Activated CD8-positive, alpha-beta memory T cell treated with anti-CD3 and anti-CD28 coated beads for 36 hours (primary cell): Measurements from ENCODE around the gene LYPD3. TPM values are rescaled to one million over a fixed set of nuclear protein-coding genes. Genes with fewer than 3 reads are reported as not detected.

Source experiments
- CTCF ChIA-PET: fragments of 350-600 bp; sonication (Branson Sonifier 250); formaldehyde crosslinking; loops from one replicate; lab custom pipeline; 2021; ENCODE audit warnings: antibody characterized with exemption; lab: Charles Lee
- POLR2A ChIA-PET: fragments of 350-600 bp; sonication (Branson Sonifier 250); formaldehyde crosslinking; loops from one replicate; lab custom pipeline; 2021; ENCODE audit warnings: antibody characterized with exemption; lab: Charles Lee
- total RNA-seq, 2 experiments: library from RNA; stranded (reverse); gene quantifications; one replicate each; pipeline ENCODE4 v1.2.3, GENCODE V29; 2021

The LYPD3 gene
- total RNA-seq, 2 experiments from 2014 or later: 2.0 to 2.2 TPM

GRCh38 chr19:43423779-43424178 lies 41.6 kb downstream of the LYPD3 start:
- ChIA-PET CTCF (no interaction called here), POLR2A (no interaction called here)

- ChIA-PET POLR2A (no interaction called here), CTCF (no interaction called here)
Observed at GRCh38 chr19:43422689-43423066, 42.7 kb downstream of the LYPD3 start.

GRCh38 chr19:43422000-43422688 lies 43.3 kb downstream of the LYPD3 start:
- ChIA-PET CTCF (no interaction called here), POLR2A (no interaction called here)

- CTCF ChIA-PET: no interaction called here
- POLR2A ChIA-PET: no interaction called here
Observed at GRCh38 chr19:43420954-43421353, 44.5 kb downstream of the LYPD3 start.

- CTCF ChIA-PET: interaction anchor here (0.7 kb wide), 2 partner anchors 15 to 286 kb away, joined by 3 to 5 read pairs; no protein-coding TSS in a partner anchor
- POLR2A ChIA-PET: no interaction called here
Observed at GRCh38 chr19:43416951-43417623, 48.3 kb downstream of the LYPD3 start.

- ChIA-PET POLR2A (no interaction called here), CTCF (no interaction called here)
Observed at GRCh38 chr19:43414554-43414953, 50.9 kb downstream of the LYPD3 start, which contains the start of gene TEX101. Gene TEX101 (plus strand): TSS chr19:43414890. CDS start chr19:43415920, 1,030 bp downstream.

GRCh38 chr19:43412441-43412840 lies 53.0 kb downstream of the LYPD3 start:
- ChIA-PET CTCF (no interaction called here), POLR2A (no interaction called here)

Other genes starting within 250 kb of the LYPD3 start
- gene PSG9, start 196.1 kb downstream of the LYPD3 start, total RNA-seq: not detected
- not detected for gene CD177, start 111.9 kb downstream of the LYPD3 start, total RNA-seq
- not detected for gene TEX101, start 50.7 kb downstream of the LYPD3 start, total RNA-seq
- gene PHLDB3, start 39.1 kb upstream of the LYPD3 start, total RNA-seq: 10 to 100 TPM; 13.4 to 14.5 TPM
- gene ETHE1, start 61.6 kb upstream of the LYPD3 start, total RNA-seq: 10 to 100 TPM; 41.6 to 42.0 TPM
- gene ZNF575, start 67.6 kb upstream of the LYPD3 start, total RNA-seq: 1 to 10 TPM; 1.3 to 2.2 TPM
- 10 to 100 TPM; 33.1 to 39.5 TPM for gene XRCC1, start 109.9 kb upstream of the LYPD3 start, total RNA-seq
- gene PINLYP, start 110.2 kb upstream of the LYPD3 start, total RNA-seq: 10 to 100 TPM; 14.9 to 15.1 TPM
- gene IRGQ, start 130.5 kb upstream of the LYPD3 start, total RNA-seq: 10 to 100 TPM; 27.7 to 28.1 TPM
- 10 to 100 TPM; 21.0 TPM for gene ZNF576, start 131.0 kb upstream of the LYPD3 start, total RNA-seq
- under 1 TPM; 0.08 to 0.40 TPM for gene SRRM5, start 146.5 kb upstream of the LYPD3 start, total RNA-seq
- gene ZNF428, start 154.0 kb upstream of the LYPD3 start, total RNA-seq: 10 to 100 TPM; 19.8 to 20.1 TPM
- gene CADM4, start 174.2 kb upstream of the LYPD3 start, total RNA-seq: under 1 TPM; 0.17 to 0.48 TPM
- 1 to 10 TPM; 6.3 to 6.6 TPM for gene PLAUR, start 204.6 kb upstream of the LYPD3 start, total RNA-seq